Uterus (tissue), 2 donors: ENCODE measurements around the gene NUP107.

Experiments used
- CTCF ChIP-seq, 4 experiments: fragments of 200-600 bp in 2 of 4; fragments of 450-650 bp in 2 of 4; sonication (generic) in 2 of 4; IDR thresholded peaks; one replicate each; pipeline ENCODE4 v1.5.1; 2016 to 2019; ENCODE audit warnings: antibody characterized with exemption in 4 of 4, mild to moderate bottlenecking in 2 of 4, moderate library complexity in 1 of 4
- POLR2A ChIP-seq, 2 donors: fragments of 450-650 bp; IDR thresholded peaks; one replicate each; pipeline ENCODE4 v1.6.1; 2016; ENCODE audit warnings: antibody characterized with exemption in 2 of 2, mild to moderate bottlenecking in 1 of 2, moderate library complexity in 1 of 2

GRCh38 chr12:68749443-68749842, 62.7 kb downstream of the NUP107 start:
- TF ChIP-seq CTCF (IDR thresholded peaks at IDR 0.05), result no peak
- TF ChIP-seq POLR2A (IDR thresholded peaks at IDR 0.05), result no peak
